NOMO-1 treated with dmso at 0.1 percent for 144 hours (cell line): ENCODE measurements around the gene CALML5.

Experiments
- DNase-seq: peaks from one replicate; lab custom pipeline; 2025; ENCODE audit not compliant: unreplicated experiment; lab: John Stamatoyannopoulos, UW

The CALML5 gene

DNA sequence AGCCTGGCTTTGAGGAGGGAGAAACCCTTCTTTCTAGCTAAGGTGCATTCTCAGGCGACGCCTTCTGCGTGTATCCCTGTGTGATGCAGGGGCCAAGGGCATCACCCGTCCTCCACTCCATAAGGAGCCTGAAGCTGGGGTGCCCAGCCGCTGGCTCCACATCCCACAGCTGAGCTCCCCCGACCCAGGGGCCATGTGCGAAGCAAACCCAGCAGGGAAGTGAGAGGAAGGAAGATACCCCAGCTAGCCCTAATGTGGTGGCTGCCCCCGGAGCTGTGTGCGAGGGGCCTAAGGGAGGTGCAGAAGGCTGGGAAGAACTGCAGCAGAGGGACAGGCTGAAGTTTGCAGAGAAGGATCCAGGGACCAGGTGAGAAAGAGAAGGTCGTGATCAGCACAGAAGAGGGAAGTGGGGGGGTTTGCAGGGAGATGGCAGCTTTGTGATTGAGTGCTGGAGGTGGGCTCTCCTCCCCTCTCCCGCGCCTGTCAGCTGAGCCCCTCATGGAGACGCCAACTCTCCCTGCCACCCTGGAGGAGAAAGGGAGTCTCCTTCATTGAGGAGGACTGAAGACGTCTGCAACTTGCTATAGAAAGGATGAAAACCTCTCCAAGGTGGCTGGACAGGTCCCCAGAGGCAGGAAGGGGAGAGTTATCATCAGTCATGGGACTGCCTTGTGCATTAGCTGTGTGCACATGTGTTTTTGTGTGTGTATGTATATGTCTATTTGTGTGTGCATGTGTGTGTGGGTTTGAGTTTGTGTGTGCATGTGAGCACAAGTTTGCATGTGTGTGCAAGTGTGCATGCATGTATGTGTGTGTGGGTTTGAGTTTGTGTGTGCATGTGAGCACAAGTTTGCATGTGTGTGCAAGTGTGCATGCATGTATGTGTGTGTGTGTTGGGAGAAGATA lies 3.5 kb upstream of the CALML5 start:
- DNase-seq, result no peak

DNA sequence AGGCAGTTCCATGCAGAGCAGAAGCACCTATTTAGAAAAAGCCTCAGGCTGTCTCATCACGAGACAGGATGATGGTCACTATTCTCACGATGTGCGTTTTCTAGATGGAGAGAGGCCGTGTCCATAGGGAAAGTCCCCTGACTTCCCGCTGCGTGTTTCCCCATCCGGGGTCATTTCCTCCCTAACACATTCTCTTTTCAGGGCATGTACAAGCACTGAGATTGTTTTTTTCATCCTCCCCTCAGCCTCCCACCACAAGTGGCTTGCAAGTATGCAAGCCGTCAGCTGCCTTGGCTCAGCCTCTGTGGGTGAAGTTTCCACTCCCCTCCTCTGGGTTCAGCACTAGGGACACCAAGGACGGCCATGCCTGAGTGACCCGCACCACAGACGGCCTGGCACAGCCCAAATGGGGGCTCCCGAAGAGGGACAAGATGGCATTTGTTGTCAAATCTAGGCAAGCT lies 2.7 kb upstream of the CALML5 start:
- no peak for DNase-seq

DNA sequence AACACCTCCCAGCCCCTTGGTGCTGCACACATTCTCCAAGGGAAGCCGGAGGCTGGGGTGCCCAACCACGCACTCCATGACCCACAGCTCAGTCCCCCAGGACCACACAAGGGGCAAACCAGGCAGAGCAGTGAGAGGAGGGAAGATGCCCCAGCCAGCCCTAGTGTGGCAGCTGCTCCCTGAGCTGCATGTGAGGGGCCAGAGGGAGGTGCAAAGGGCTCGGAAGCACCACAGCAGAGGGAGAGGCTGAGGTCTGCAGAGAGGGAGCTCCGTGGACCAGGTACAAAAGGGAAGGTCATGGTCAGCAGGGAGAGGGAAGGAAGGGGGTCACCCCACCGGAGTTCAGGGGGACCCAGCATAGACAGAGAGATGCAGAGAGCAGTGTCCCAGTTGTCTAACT lies 1.5 kb upstream of the CALML5 start:
- no peak for DNase-seq

- DNase-seq, result no peak
Measured at GRCh38 chr10:5500162-5500670, 846 bp upstream of the CALML5 start.

DNA sequence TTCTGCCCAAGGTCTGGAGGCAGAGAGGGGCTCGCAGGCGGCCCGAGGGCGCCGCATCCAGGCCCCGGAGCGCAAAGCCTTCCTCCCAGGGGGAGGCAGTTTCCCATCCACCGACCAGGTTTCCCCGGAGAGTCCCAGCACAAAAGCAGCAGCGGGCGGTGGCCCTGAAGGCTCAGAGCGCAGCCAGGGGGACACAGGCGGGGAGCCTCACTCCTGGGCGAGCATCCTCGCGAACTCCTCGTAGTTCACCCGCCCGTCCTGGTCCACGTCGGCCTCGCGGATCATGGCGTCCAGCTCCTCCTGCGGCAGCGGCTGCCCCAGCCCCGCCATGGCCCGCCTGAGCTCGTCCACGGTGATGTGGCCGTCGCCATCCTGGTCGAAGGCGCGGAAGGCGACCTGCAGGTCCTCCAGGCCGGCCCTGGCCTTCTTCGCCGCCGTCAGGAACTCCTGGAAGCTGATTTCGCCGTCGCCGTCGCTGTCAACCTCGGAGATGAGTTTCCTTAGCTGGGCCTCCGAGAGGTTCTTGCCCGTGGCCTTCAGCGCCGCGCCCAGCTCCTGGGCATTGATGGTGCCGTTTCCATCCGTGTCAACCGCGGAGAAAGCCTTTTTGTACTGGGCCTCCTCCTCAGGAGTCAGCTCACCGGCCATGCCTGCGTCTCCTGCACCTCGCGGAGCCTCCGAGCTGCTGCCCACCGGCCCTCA lies 428 bp downstream of the CALML5 start:
- no peak for DNase-seq

- DNase-seq, result no peak
Measured at GRCh38 chr10:5497948-5498730, 1.2 kb downstream of the CALML5 start.

GRCh38 chr10:5497289-5497688 lies 2.1 kb downstream of the CALML5 start:
- no peak for DNase-seq

- DNase-seq, result no peak
Measured at GRCh38 chr10:5496261-5497250, 2.8 kb downstream of the CALML5 start.

- no peak for DNase-seq
Measured at GRCh38 chr10:5494611-5495010, 4.8 kb downstream of the CALML5 start.

- DNase-seq, result no peak
Measured at GRCh38 chr10:5493691-5494090, 5.7 kb downstream of the CALML5 start.

GRCh38 chr10:5492929-5493576 lies 6.3 kb downstream of the CALML5 start:
- DNase-seq, result no peak

GRCh38 chr10:5492322-5492855 lies 7.0 kb downstream of the CALML5 start:
- no peak for DNase-seq

GRCh38 chr10:5491477-5491876 lies 7.9 kb downstream of the CALML5 start:
- no peak for DNase-seq

DNA sequence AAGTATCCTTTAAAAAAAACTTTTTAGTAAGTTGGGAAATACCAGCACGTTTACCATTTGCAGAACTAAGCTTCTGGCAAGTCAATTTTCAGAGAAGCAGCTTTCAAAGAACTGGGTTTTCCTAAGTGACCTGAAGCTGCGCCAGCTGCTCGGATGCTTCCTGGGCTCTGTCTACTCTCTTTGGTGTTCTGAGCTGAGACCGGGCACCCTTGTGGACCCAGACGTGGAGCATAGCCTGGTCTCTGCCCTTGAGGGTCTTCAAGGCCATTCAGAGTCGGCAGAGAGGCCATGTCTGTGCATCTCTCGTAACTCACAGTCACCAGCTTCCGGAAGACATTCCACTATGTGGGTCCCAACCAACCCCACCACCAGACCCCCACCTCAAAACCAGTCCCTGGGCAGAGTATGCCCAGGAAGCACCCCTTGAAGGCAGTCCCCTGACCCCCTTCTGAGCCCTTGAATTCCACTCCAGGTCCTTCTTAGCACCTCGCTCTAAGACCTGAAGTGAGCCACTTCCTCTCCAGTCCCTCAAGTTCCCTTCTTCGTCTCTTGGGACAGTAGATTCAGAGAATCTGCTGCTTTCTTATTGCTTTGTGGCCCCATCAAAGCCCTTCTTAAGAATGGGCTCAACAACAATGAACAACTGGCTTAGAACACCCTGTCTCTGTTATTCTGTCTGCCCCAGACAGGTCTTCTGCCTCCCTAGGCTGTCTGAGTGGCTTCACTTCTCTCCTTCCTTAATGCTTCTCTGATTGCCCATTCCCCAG lies 8.5 kb downstream of the CALML5 start:
- no peak for DNase-seq

DNA sequence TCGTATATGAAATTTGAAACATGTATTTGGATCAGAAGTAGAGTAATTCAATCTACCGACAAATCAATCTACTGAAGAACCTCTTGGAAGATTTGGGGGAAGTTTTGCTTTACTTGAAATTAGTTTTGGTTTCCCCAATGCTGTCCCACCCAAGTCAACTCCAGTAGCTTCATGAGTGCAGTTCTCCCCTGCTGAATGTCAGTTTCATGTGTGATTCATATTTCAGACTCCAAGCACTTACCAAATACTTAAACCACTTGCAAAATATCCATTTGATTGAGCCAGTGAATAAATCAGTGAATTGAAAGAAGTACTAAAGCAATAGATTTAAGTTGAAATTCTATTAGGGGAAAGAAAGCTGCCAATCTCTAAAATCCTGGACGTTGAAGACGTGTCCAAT lies 9.3 kb downstream of the CALML5 start:
- DNase-seq, result no peak

GRCh38 chr10:5488272-5489161 lies 10.9 kb downstream of the CALML5 start:
- no peak for DNase-seq

GRCh38 chr10:5486853-5487235 lies 12.5 kb downstream of the CALML5 start:
- DNase-seq, result no peak
